ENCODE results near the gene TMEM123. TPM values are rescaled to one million over a fixed set of nuclear protein-coding genes. Genes with fewer than 3 reads are reported as not detected.

TMEM123 gene
- total and polyA plus RNA-seq, 2 of the 8 experiments (the other 6 are each of a cell fraction or from before 2014, with no cell fraction given) = 75.5 to 80.1 TPM

DNA sequence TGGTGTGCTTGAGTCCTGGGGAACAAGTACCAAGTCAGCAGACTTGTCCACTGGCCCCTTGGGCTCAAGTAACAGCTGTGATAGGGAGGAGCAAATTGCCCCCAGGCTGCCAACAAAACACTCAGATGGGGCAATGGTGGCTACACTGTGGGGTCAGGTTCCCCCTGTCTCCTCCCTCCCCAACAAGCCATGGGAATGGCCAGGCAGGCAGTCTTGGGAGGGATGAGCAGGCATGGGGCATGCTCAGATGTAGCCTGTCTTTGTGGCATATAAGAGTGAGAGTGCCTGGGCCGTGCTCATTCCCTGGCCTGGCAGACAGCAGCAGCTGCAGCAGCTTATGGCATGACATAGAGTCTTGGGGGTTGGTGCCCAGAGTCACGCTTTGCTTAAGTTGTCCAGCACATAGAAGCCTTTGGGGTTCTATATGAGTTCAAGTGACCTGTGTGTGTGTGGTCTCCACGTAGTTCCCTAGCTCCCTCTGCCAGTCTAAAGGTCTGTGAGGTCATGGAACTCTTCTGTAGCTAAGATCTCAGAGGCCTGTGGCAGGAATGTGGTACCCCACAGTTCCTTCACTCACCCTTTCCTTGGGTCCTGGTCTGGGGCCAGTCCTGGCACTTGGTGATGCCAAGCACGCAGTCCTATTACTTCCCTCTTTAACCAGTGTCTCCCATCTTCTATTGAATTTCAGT lies 60.9 kb downstream of the TMEM123 start (continued):
- no peak for TF ChIP-seq ATF2 (IDR thresholded peaks at IDR 0.05; ENCODE audit: low read length)
- TF ChIP-seq E2F6 (IDR thresholded peaks at IDR 0.05) = no peak
- no peak for TF ChIP-seq RXRA (IDR thresholded peaks at IDR 0.05; ENCODE audit: insufficient read depth, low read depth, low read length)
